ENCODE measurements around the gene IRAK2. TPM values are rescaled to one million over a fixed set of nuclear protein-coding genes. Genes with fewer than 3 reads are reported as not detected.

Gene IRAK2
- total and polyA plus RNA-seq, 2 donors (not counting 3 experiments of a cell fraction or from before 2014, with no cell fraction given) = 7.9 to 10.0 TPM

DNA sequence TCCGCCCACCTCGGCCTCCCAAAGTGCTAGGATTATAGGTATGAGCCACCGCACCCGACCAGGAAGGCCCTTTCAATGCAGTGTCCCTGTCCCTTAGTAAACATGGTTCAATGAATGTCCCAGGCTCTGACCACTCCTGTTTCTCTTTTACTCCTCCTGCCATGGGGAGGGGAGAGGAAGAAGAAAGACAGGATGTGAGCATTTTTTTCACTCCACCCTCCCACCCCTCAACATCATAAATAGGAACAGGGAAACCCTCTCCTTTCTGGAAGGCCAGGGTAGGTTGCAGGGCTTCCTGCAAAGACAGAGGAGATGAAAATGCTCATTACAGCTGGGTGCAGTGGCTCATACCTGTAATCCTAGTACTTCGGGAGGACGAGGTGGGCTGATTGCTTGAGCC, 76.1 kb downstream of the IRAK2 start:
- FAIRE-seq = no peak
- POLR2A ChIA-PET = no interaction called here
- no peak for DNase-seq (ENCODE audit: low read depth, low spot score)
- H3K4me3 ChIP-seq (replicated peaks in 1 of 3; ENCODE audit: insufficient read depth in 1 of 3, low read depth in 1 of 3, low read length in 3 of 3) = no peak overlapping the region
- no peak overlapping the region for H2AFZ ChIP-seq (ENCODE audit: low read depth, low read length)
- H4K20me1 ChIP-seq (replicated peaks; ENCODE audit: control insufficient read depth, extremely low read depth, insufficient read depth, low read length) = no peaks in the 10 kb centered on the region
- H3K9me1 ChIP-seq (replicated peaks; ENCODE audit: control insufficient read depth, extremely low read depth, insufficient read depth, low read length) = no peaks in the 10 kb centered on the region
- no peak overlapping the region for H3K4me2 ChIP-seq (ENCODE audit: insufficient read depth, low read length)
- dilution Hi-C loops (cut with MboI; ENCODE audit: extremely low pct_ligation_motif_present, low sequenced_read_pairs) (no loop called here), intact Hi-C loops (cut with micrococcal nuclease) (no loop called here)
- no peaks in the 10 kb centered on the region for H3K4me1 ChIP-seq (ENCODE audit: control insufficient read depth, extremely low read depth, insufficient read depth, low read length)
- no TSS peak for BruUV-seq (replicated peaks)
- H3K79me2 ChIP-seq (ENCODE audit: control insufficient read depth, insufficient read depth, low read length) = no peaks in the 10 kb centered on the region
- H3K27me3 ChIP-seq (ENCODE audit: control insufficient read depth in 2 of 2, insufficient read depth in 2 of 2, low read length in 2 of 2) = no peaks in the 10 kb centered on the region
- no peak overlapping the region for H3K9ac ChIP-seq (replicated peaks; ENCODE audit: extremely low read depth, insufficient read depth, low read length)
- no peak overlapping the region for H3K27ac ChIP-seq (ENCODE audit: insufficient read depth, low read depth, low read length)
- TF ChIP-seq FOS (IDR thresholded peaks at IDR 0.05; ENCODE audit: borderline replicate concordance, insufficient read depth, low read length) (no peak), MYC (IDR thresholded peaks at IDR 0.05; ENCODE audit: low read depth, low read length) (no peak), POLR2A (IDR thresholded peaks at IDR 0.05; ENCODE audit: low read depth, low read length) (no peak), GATA2 (IDR thresholded peaks at IDR 0.05; ENCODE audit: insufficient read depth, insufficient read length, low read depth, low read length) (no peak), EZH2 (IDR thresholded peaks at IDR 0.05; ENCODE audit: borderline replicate concordance, low read depth, low read length, severe bottlenecking) (no peak)
- TF ChIP-seq, protein P1, sequence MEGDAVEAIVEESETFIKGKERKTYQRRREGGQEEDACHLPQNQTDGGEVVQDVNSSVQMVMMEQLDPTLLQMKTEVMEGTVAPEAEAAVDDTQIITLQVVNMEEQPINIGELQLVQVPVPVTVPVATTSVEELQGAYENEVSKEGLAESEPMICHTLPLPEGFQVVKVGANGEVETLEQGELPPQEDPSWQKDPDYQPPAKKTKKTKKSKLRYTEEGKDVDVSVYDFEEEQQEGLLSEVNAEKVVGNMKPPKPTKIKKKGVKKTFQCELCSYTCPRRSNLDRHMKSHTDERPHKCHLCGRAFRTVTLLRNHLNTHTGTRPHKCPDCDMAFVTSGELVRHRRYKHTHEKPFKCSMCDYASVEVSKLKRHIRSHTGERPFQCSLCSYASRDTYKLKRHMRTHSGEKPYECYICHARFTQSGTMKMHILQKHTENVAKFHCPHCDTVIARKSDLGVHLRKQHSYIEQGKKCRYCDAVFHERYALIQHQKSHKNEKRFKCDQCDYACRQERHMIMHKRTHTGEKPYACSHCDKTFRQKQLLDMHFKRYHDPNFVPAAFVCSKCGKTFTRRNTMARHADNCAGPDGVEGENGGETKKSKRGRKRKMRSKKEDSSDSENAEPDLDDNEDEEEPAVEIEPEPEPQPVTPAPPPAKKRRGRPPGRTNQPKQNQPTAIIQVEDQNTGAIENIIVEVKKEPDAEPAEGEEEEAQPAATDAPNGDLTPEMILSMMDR (IDR thresholded peaks at IDR 0.05; ENCODE audit: extremely low read depth in 1 of 2, insufficient read depth in 1 of 2, low read depth in 1 of 2, low read length in 2 of 2) = no peak
- TF ChIP-seq, protein P2, sequence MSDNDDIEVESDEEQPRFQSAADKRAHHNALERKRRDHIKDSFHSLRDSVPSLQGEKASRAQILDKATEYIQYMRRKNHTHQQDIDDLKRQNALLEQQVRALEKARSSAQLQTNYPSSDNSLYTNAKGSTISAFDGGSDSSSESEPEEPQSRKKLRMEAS (IDR thresholded peaks at IDR 0.05; ENCODE audit: insufficient read depth, insufficient read length) = no peak
- peaks cover 3 to 5% of the 10 kb centered on the region in 2 experiments for H3K36me3 ChIP-seq (ENCODE audit: control insufficient read depth in 2 of 2, extremely low read depth in 1 of 2, insufficient read depth in 2 of 2, low read length in 2 of 2)
- H3K9me3 ChIP-seq (replicated peaks; ENCODE audit: control insufficient read depth, insufficient read depth, low read length) = no peaks in the 10 kb centered on the region
- CTCF ChIA-PET = no interaction called here
